Ovary (tissue), 1 donor: Measurements from ENCODE around the gene TRPM4.

Experiments used
- EP300 ChIP-seq: sonication (generic); formaldehyde crosslinking; IDR thresholded peaks from one replicate; pipeline ENCODE4 v1.6.1; 2017; ENCODE audit warnings: antibody characterized with exemption
- POLR2A ChIP-seq: fragments of 450-650 bp; IDR thresholded peaks from one replicate; pipeline ENCODE4 v1.6.1; 2017; ENCODE audit warnings: antibody characterized with exemption, mild to moderate bottlenecking, moderate library complexity

DNA sequence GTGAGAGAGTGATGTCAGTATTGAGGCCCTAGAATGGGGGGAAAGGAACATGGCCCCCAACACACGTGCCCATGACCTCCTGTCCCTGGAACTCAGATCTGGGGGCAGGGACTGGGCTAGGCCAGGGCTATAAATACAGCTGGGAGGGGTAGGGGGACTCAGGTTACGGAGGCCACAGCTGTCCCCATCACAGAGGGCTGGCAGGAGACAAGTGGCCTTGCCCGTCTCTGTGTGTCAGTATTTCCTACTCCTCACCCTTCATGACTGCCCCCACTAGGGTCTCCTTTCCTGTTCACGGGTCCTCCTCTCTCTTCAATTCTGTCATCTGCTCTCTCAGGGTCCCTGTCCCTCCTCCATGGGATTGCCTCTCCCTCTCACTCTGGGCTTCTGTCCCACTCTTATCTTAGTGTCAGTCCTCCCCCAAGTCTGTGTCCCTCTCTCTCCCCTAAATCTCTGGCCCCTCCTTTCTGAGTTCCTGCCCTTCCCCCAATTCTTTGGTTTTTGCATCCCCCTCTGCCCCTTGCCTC, 1.7 kb upstream of the TRPM4 start:
- TF ChIP-seq EP300 = no peak
- TF ChIP-seq POLR2A = no peak
